HepG2 (cell line): ENCODE measurements around the gene AGBL1. TPM values are rescaled to one million over a fixed set of nuclear protein-coding genes. Genes with fewer than 3 reads are reported as not detected.

Source experiments
- ATAC-seq: fragments of 200-7000 bp; cut with Tn5 transposase; 3 replicates; pipeline ENCODE4 v1.9.1; 2020; ENCODE audit warnings: mild to moderate bottlenecking, moderate library complexity
- BruUV-seq: library from RNA; stranded (reverse); fragments of 400-500 nt; replicated peaks from 2 replicates; lab custom pipeline; 2021; lab: Mats Ljungman, UMichigan
- CTCF ChIA-PET: fragments of 300-600 bp; formaldehyde crosslinking; extraction: SDS; loops from one replicate; lab custom pipeline; 2021; ENCODE audit warnings: low total read pairs, inconsistent platforms, low intra/inter-chr PET ratio; lab: Yijun Ruan, JAX
- POLR2A ChIA-PET: fragments of 350-600 bp; sonication (Branson Sonifier 250); formaldehyde crosslinking; loops from one replicate; lab custom pipeline; 2020; ENCODE audit warnings: antibody characterized with exemption, inconsistent platforms; lab: Yijun Ruan, JAX
- DNase-seq: peaks from one replicate; pipeline ENCODE4 v3.0.0-alpha.2; 2015; ENCODE audit warnings: low spot score
- FAIRE-seq: peaks from 3 replicates; lab custom pipeline; 2011; peaks lifted over from hg19 to GRCh38; lab: Jason Lieb, UNC
- H2AFZ ChIP-seq: one replicate; pipeline ENCODE4 v1.6.1; 2011; ENCODE audit warnings: low read length, inconsistent platforms
- H3K27ac ChIP-seq: fragments of 300-600 bp; 3 replicates; pipeline ENCODE4 v1.8.0; 2011; ENCODE audit warnings: mixed run types, mild to moderate bottlenecking, mixed read lengths, low read length, inconsistent platforms; ENCODE audit not compliant: insufficient read depth; ENCODE audit errors: extremely low read length
- H3K27me3 ChIP-seq, 2 experiments: fragments of 200-600 bp in 1 of 2; 2 replicates in 1 of 2; 3 replicates in 1 of 2; pipeline versions ENCODE4 v1.6.0 to v1.8.0; 2011; ENCODE audit warnings: low read length in 2 of 2, mild to moderate bottlenecking in 2 of 2, moderate library complexity in 2 of 2, inconsistent platforms in 1 of 2; ENCODE audit not compliant: insufficient read depth in 2 of 2, control insufficient read depth in 1 of 2
- H3K36me3 ChIP-seq, 2 experiments: fragments of 200-600 bp in 1 of 2; replicated peaks in 1 of 2; 2 replicates in 1 of 2; 3 replicates in 1 of 2; pipeline versions ENCODE4 v1.5.1 to v1.8.0; 2011; ENCODE audit warnings: low read length in 2 of 2, inconsistent platforms in 1 of 2; ENCODE audit not compliant: insufficient read depth in 2 of 2, control insufficient read depth in 1 of 2
- H3K4me1 ChIP-seq: 2 replicates; pipeline ENCODE4 v1.5.1; 2012; ENCODE audit warnings: low read length, inconsistent platforms; ENCODE audit not compliant: insufficient read depth
- H3K4me2 ChIP-seq: 2 replicates; pipeline ENCODE4 v1.6.0; 2011; ENCODE audit warnings: low read depth, low read length, inconsistent platforms
- H3K4me3 ChIP-seq, 3 experiments: fragments of 200-600 bp in 1 of 3; sonication (generic), shearing (Covaris generic) in 1 of 3; replicated peaks in 1 of 3; 2 replicates each; pipeline ENCODE4 v1.5.1; 2011 to 2016; ENCODE audit warnings: low read length in 3 of 3, inconsistent platforms in 2 of 3, low read depth in 2 of 3, mild to moderate bottlenecking in 2 of 3, control low read depth in 1 of 3, mixed read lengths in 1 of 3; ENCODE audit not compliant: insufficient read depth in 1 of 3
- H3K79me2 ChIP-seq: one replicate; pipeline ENCODE4 v1.6.1; 2011; ENCODE audit warnings: low read length, inconsistent platforms; ENCODE audit not compliant: insufficient read depth
- H3K9ac ChIP-seq: 2 replicates; pipeline ENCODE4 v1.6.0; 2011; ENCODE audit warnings: mild to moderate bottlenecking, low read depth, low read length, inconsistent platforms; ENCODE audit not compliant: insufficient read depth
- H3K9me3 ChIP-seq: 2 replicates; pipeline ENCODE4 v1.5.1; 2012; ENCODE audit warnings: mild to moderate bottlenecking, low read length
- H4K20me1 ChIP-seq: 2 replicates; pipeline ENCODE4 v1.6.0; 2011; ENCODE audit warnings: inconsistent platforms, mild to moderate bottlenecking, low read length, moderate library complexity; ENCODE audit not compliant: insufficient read depth
- E2F2 ChIP-seq: sonication (generic); formaldehyde crosslinking; IDR thresholded peaks from 2 replicates; pipeline ENCODE4 v1.4.0; 2020; ENCODE audit warnings: missing genetic modification reagents, borderline replicate concordance
- MBNL3 ChIP-seq: fragments of 250-450 bp; sonication (Bioruptor Pico); conservative IDR thresholded peaks from 2 replicates; pipeline ENCODE4 v1.8.0; 2022; ENCODE audit warnings: mild to moderate bottlenecking, inconsistent platforms
- MYC ChIP-seq: sonication (generic); formaldehyde crosslinking; IDR thresholded peaks from 2 replicates; pipeline ENCODE4 v1.9.0; 2021; ENCODE audit warnings: missing genetic modification reagents, borderline replicate concordance
- NBN ChIP-seq: fragments of 450-650 bp; conservative IDR thresholded peaks from 2 replicates; pipeline ENCODE4 v1.6.1; 2017
- SP2 ChIP-seq: sonication (generic); formaldehyde crosslinking; IDR thresholded peaks from 2 replicates; pipeline ENCODE4 v1.5.1; 2020; ENCODE audit warnings: mild to moderate bottlenecking, missing genetic modification reagents
- ZFP36L2 ChIP-seq: sonication (generic); formaldehyde crosslinking; IDR thresholded peaks from 2 replicates; pipeline ENCODE4 v1.4.0; 2020; ENCODE audit warnings: missing genetic modification reagents
- ZNF260 ChIP-seq: sonication (generic); formaldehyde crosslinking; IDR thresholded peaks from 2 replicates; pipeline ENCODE4 v1.4.0; 2020; ENCODE audit warnings: missing genetic modification reagents, low read depth, mild to moderate bottlenecking, borderline replicate concordance
- WGBS: methylation state at CpG from one replicate; pipeline ENCODE4 v1.1.6; 2017; ENCODE audit warnings: low lambda C conversion rate; 5-methylcytosine and 5-hydroxymethylcytosine counted together
- in situ Hi-C: cut with HindIII; loops from 2 replicates; pipeline ENCODE4 v1.10.0; 2017; ENCODE audit warnings: low pct_unique_long_range_greater_than_20kb; ENCODE audit not compliant: extremely low pct_ligation_motif_present
- intact Hi-C: fragments of 100-400 bp; cut with micrococcal nuclease; formaldehyde crosslinking; loops from one replicate; pipeline ENCODE4 v1.10.0; 2022; ENCODE audit not compliant: unreplicated experiment
- polyA plus RNA-seq, 8 experiments: library from polyadenylated mRNA; depleted of rRNA in 3 of 8; stranded (reverse) in 7 of 8; unstranded in 1 of 8; fragments of >200 nt; fragmentation: Illumina TruSeq in 4 of 8; extraction: Trizol in 4 of 8; gene quantifications; 2 replicates each; pipeline versions ENCODE4 v1.2.1 to v1.2.3, GENCODE V29; 2011 to 2016; ENCODE audit warnings: low read depth in 4 of 8, missing spikeins in 1 of 8, mixed read lengths in 1 of 8; ENCODE audit not compliant: insufficient read depth in 1 of 8
- total RNA-seq, 5 experiments: library from RNA; depleted of rRNA; stranded (reverse); fragments of >200 nt; fragmentation: Illumina TruSeq; extraction: Trizol; gene quantifications; 2 replicates each; pipeline ENCODE4 v1.2.3, GENCODE V29; 2016; ENCODE audit warnings: low read depth in 1 of 5
- TF ChIP-seq, protein P1 (sequence below): IDR thresholded peaks from 2 replicates; pipeline ENCODE4 v1.6.1; 2016; ENCODE audit warnings: mild to moderate bottlenecking
- TF ChIP-seq, protein P2 (sequence below): sonication (generic); formaldehyde crosslinking; IDR thresholded peaks from 2 replicates; pipeline ENCODE4 v1.8.0; 2022; ENCODE audit warnings: missing genetic modification reagents, low read depth, mild to moderate bottlenecking, borderline replicate concordance
- TF ChIP-seq, protein P3 (sequence below): IDR thresholded peaks from 2 replicates; pipeline ENCODE4 v1.6.1; 2016; ENCODE audit warnings: low read depth, control low read depth
- TF ChIP-seq, protein P4 (sequence below): sonication (generic); formaldehyde crosslinking; IDR thresholded peaks from 2 replicates; pipeline ENCODE4 v1.4.0; 2020; ENCODE audit warnings: missing genetic modification reagents
- TF ChIP-seq, protein P5 (sequence below): sonication (generic); formaldehyde crosslinking; IDR thresholded peaks from 2 replicates; pipeline ENCODE4 v1.8.1; 2023; ENCODE audit warnings: mild to moderate bottlenecking, inconsistent platforms, moderate library complexity, missing genetic modification reagents, borderline replicate concordance

The AGBL1 gene
- total and polyA plus RNA-seq, 2 of the 13 experiments (the other 11 are each of a cell fraction or from before 2014, with no cell fraction given) = 0.01 TPM; not detected in 1

- ATAC-seq (no peak), FAIRE-seq (no peak), DNase-seq (no peak)
- in situ Hi-C loops (no loop called here), intact Hi-C loops (no loop called here)
- Histone ChIP-seq H3K4me2 (no peak overlapping the region), H3K36me3 (no peaks in the 10 kb centered on the region), H3K9me3 (peaks cover 71% of the 10 kb centered on the region), H3K79me2 (no peaks in the 10 kb centered on the region), H4K20me1 (no peaks in the 10 kb centered on the region), H3K27ac (no peak overlapping the region), H3K9ac (no peak overlapping the region), H2AFZ (no peak overlapping the region), H3K27me3 (no peaks in the 10 kb centered on the region), H3K4me3 (no peak overlapping the region), H3K4me1 (no peaks in the 10 kb centered on the region)
- ChIA-PET CTCF (no interaction called here), POLR2A (no interaction called here)
- TF ChIP-seq, protein P1, sequence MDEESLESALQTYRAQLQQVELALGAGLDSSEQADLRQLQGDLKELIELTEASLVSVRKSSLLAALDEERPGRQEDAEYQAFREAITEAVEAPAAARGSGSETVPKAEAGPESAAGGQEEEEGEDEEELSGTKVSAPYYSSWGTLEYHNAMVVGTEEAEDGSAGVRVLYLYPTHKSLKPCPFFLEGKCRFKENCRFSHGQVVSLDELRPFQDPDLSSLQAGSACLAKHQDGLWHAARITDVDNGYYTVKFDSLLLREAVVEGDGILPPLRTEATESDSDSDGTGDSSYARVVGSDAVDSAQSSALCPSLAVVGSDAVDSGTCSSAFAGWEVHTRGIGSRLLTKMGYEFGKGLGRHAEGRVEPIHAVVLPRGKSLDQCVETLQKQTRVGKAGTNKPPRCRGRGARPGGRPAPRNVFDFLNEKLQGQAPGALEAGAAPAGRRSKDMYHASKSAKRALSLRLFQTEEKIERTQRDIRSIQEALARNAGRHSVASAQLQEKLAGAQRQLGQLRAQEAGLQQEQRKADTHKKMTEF (CRISPR knock-in tag) = no peak
- TF ChIP-seq, protein P2, sequence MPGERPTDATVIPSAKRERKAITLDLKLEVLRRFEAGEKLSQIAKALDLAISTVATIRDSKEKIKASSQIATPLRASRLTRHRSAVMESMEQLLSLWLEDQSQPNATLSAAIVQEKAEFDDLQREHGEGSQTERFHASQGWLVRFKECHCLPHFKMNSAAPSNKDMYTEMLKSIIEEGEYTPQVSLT (CRISPR knock-in tag) = no peak
- TF ChIP-seq E2F2 (CRISPR knock-in tag) (no peak), MBNL3 (CRISPR knock-in tag) (no peak), ZFP36L2 (CRISPR knock-in tag) (no peak), SP2 (CRISPR knock-in tag) (no peak), NBN (no peak), MYC (CRISPR knock-in tag) (no peak), ZNF260 (no peak)
- TF ChIP-seq, protein P3, sequence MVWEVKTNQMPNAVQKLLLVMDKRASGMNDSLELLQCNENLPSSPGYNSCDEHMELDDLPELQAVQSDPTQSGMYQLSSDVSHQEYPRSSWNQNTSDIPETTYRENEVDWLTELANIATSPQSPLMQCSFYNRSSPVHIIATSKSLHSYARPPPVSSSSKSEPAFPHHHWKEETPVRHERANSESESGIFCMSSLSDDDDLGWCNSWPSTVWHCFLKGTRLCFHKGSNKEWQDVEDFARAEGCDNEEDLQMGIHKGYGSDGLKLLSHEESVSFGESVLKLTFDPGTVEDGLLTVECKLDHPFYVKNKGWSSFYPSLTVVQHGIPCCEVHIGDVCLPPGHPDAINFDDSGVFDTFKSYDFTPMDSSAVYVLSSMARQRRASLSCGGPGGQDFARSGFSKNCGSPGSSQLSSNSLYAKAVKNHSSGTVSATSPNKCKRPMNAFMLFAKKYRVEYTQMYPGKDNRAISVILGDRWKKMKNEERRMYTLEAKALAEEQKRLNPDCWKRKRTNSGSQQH (CRISPR knock-in tag) = no peak
- TF ChIP-seq, protein P4, sequence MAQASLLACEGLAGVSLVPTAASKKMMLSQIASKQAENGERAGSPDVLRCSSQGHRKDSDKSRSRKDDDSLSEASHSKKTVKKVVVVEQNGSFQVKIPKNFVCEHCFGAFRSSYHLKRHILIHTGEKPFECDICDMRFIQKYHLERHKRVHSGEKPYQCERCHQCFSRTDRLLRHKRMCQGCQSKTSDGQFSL (CRISPR knock-in tag) = no peak
- TF ChIP-seq, protein P5, sequence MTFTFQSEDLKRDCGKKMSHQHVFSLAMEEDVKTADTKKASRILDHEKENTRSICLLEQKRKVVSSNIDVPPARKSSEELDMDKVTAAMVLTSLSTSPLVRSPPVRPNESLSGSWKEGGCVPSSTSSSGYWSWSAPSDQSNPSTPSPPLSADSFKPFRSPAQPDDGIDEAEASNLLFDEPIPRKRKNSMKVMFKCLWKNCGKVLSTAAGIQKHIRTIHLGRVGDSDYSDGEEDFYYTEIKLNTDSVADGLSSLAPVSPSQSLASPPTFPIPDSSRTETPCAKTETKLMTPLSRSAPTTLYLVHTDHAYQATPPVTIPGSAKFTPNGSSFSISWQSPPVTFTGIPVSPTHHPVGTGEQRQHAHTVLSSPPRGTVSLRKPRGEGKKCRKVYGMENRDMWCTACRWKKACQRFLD (CRISPR knock-in tag) = no peak
- WGBS = 0% methylated on average over 3 of the region's 3 CpGs
- BruUV-seq = no TSS peak
Observed at GRCh38 chr15:86764021-86764420, 684.4 kb downstream of the AGBL1 start.
